Upper lobe of left lung (tissue), 4 donors: ENCODE measurements around the gene SECISBP2L.

Source experiments
- EP300 ChIP-seq, 4 donors: sonication (generic); formaldehyde crosslinking; IDR thresholded peaks; one replicate each; pipeline ENCODE4 v1.5.1; 2017; ENCODE audit warnings: antibody characterized with exemption in 4 of 4, control low read depth in 2 of 4
- POLR2A ChIP-seq, 4 donors: fragments of 450-650 bp; IDR thresholded peaks; one replicate each; pipeline ENCODE4 v1.5.1; 2016 to 2017; ENCODE audit warnings: antibody characterized with exemption in 4 of 4, mild to moderate bottlenecking in 2 of 4
- POLR2AphosphoS5 ChIP-seq, 2 donors: sonication (generic); formaldehyde crosslinking; IDR thresholded peaks; one replicate each; pipeline ENCODE4 v1.5.1; 2017; ENCODE audit warnings: antibody characterized with exemption in 2 of 2
- TF ChIP-seq, protein P1 (sequence below), 6 experiments: fragments of 450-650 bp in 4 of 6; fragments of 200-600 bp in 2 of 6; sonication (generic) in 2 of 6; IDR thresholded peaks; one replicate each; pipeline ENCODE4 v1.5.1; 2016 to 2019; ENCODE audit warnings: antibody characterized with exemption in 6 of 6

DNA sequence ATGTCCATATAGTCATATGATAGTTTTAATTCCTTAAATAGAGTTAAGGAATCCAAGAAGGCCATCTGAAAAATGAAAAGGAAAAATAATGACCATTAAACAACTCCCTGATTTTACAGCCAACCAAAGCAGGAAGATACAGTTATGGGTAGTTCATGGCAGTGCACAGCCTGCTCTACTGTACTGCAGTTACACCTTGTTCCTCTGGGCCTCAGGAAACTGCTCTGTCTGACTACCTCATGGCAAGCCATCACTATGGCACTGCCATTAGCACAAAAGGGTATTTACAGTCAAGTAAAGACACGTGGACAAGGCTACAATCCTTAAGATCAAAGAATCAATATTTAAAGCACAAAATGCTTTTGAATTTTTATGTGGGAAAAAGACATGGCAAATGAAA lies 19.5 kb downstream of the SECISBP2L start:
- TF ChIP-seq, protein P1, sequence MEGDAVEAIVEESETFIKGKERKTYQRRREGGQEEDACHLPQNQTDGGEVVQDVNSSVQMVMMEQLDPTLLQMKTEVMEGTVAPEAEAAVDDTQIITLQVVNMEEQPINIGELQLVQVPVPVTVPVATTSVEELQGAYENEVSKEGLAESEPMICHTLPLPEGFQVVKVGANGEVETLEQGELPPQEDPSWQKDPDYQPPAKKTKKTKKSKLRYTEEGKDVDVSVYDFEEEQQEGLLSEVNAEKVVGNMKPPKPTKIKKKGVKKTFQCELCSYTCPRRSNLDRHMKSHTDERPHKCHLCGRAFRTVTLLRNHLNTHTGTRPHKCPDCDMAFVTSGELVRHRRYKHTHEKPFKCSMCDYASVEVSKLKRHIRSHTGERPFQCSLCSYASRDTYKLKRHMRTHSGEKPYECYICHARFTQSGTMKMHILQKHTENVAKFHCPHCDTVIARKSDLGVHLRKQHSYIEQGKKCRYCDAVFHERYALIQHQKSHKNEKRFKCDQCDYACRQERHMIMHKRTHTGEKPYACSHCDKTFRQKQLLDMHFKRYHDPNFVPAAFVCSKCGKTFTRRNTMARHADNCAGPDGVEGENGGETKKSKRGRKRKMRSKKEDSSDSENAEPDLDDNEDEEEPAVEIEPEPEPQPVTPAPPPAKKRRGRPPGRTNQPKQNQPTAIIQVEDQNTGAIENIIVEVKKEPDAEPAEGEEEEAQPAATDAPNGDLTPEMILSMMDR (IDR thresholded peaks at IDR 0.05), result no peak
- TF ChIP-seq POLR2A (IDR thresholded peaks at IDR 0.05), result no peak
- no peak for TF ChIP-seq POLR2AphosphoS5 (IDR thresholded peaks at IDR 0.05)
- TF ChIP-seq EP300 (IDR thresholded peaks at IDR 0.05), result no peak
